SHP77 (cell line): ENCODE measurements around the gene IMMP2L.

Experiments
- DNase-seq, 2 experiments: peaks; one replicate each; lab custom pipeline; 2025; lab: John Stamatoyannopoulos, UW

Gene IMMP2L

DNA sequence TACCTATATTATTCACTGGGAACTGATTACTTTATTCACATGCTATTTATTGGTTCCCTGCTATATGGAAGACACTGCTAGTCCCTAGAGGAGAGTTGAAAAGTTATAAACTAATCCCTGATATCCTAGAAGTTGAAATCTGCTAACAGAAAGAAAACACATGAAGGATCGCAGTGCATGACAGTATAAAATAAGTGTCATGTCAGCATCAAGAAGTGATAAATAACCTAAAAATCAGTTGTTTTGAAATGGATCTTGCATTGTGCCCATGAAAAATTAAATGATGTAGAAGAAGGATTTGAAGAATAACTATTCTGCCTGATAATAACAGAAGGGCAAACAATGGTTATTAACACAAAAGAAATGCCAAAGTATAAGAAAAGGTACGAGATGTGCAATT is 764.6 kb downstream of the IMMP2L start:
- DNase-seq, result no peak

DNA sequence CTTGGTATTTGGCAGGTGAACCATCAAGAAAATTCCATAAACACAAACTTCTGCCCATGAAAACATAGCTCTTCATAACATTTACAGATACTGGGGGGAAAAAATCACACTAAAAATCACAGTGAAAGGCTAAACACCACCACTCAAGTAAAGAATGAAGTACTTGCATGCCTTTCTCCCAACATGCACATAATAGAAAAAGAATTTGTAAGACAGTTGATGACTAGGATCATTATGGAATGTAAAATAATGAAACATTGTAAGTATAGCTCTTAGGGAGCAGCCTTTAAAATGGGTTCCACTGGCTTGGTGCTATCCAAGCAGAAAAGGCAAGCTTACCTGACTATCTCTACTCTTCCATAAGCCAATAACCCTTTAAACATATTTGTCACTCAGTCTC is 771.3 kb downstream of the IMMP2L start:
- DNase-seq, result no peak

DNA sequence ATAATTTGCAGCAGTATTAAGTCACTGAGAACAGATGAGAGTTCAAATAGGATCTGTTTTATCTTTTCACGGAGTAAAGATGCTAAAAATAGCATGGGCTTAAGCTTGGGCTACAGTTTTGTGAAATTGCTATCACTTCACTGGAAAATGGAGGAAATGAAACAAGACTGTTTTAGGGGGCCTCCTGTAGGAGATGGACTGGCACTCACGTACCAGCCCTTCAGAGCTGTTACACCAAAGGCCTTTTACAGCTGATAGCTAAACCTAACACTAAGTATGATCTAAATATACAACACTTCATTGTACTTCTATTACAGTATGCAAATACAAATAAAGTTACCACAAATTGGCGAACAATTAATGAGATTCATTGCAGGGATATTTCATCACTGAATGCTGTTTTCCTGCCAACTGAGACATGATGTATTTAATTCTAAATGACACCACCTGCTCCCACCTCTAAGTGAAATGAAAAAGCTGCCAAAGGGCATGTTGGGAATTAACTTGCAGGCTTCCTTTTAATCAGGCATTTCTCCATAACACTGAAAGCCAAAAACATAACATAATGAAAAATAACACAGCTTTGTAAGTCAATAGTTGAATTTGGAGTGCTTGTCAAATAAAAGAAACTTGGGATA is 775.8 kb downstream of the IMMP2L start:
- DNase-seq, result no peak

DNA sequence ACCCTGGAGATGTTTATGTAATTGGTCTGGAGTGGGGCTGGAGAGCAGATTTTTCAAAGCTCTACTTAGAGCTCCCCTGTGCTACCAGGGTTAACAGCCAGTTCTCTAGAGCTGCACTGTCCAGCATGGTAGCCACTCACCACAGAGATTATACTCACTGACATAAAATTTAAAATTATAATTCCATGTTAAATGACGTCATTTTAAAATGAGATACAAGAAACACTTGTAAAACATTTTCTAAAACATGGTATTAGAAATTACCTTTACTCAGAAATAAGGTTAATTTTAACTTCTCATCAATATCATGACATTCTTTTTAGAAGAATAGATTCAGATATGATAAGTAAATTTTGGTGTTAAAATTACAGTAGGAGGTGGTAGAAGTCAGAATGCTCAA is 777.5 kb downstream of the IMMP2L start:
- no peak for DNase-seq

DNA sequence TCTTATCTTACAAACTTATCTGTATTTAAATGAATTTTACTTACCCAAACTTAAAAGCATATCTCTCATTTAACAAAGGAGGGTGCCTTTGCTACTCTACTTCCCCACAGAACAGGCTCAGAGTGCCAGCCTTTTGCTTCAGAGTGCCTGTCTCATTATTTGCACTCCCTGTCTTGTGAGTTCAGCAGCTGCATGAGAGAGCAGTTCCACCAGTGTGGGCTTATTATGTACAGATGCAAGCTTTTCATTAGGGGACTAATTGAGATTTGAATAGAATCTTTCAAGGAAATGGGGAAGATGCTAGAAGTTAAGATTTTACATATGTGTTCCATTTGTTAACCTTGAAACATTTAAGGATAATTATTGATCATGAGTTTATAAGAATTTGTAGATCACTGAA is 781.6 kb downstream of the IMMP2L start:
- peak in 1 of 2 experiments; percentile 6 for DNase-seq

DNA sequence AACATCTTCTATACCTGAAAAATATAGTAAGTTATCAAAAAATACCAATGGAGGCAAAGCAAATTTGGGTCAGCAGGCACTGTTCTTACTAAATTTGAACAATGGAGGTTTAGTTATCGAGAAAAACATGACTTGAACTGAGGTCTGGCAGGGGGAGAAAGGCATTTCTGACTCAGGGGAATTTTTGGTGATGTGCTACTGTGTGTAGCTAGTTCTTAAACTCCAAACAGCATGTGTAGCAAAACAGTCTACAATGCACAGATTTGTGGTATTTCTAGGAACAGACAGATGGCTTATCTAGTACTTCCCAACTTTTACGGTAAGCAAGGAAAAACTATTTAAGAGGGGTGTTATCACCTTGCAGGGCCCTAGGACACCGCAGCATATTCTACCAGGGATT is 783.0 kb downstream of the IMMP2L start:
- no peak for DNase-seq

DNA sequence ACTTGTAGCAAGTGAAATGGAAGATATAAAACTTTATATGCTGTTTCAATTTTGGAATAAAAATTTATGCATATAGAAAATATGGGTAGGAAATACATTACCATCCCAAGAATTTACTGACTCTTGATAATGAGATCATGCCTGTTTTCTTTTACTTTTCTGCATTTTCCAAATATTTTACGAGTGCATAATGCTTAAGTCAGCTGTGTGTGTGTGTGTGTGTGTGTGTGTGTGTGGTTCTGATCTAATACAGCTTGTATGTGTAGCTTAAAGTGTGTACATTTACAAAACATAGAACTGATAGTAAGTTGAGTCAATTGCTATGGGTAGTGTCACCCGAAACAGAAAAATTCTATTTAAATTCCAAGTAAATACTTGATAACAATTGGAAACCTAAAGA is 787.2 kb downstream of the IMMP2L start:
- no peak for DNase-seq

DNA sequence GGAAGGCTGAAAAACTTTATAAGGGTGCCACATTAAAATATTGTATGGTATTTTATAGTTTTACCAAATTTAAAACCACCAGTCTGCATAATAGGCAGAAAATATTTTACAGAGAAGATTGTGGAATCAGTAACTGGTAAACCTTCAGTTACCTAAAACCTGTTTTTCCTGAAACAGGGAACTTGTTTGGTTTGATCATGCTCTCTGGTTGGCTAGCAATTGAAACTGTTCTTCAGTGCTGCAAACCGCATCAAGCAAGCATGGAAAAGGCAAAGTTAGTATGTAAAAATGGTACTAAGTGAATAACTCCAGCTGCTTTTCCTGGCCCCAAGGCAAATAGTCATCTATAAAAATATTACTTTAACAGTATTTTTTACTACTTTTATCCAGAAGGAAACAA is 788.2 kb downstream of the IMMP2L start:
- DNase-seq, result no peak

DNA sequence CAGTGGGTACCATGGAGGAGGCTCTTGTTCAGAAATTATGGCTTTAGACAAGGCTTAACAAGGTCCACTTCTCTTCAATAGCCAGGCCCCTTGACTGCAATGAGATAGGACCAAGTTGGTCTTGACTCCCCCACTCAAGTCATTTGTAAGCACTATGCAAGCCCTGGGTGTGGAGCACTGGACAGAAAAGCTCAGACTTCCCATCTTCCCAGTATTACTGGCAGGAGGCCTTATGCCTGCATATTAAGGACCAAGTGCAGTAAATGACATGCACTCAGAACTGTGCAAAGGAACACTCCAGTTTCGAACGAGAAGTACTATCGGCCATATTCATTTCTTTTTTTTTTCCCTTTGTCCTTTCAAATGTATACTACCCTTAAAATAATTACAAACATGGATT is 789.7 kb downstream of the IMMP2L start:
- no peak for DNase-seq

DNA sequence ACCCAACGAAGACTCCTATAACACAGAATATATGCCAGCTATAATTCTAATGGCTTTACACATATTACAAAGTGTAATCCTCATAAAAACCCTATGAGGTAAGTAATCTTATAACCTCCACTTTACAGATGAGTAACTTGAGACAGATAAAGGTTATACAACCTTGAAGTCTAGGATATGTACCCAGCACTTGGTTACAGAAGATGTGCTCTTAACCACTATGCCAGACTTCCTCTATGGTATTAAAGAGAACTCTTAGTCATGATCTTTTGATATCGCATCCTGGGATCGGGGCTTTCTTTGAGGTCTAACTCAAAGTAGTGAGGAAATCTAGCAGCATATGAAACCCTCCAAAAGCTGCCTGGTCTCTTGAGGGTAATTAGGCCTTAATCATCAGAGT is 790.6 kb downstream of the IMMP2L start:
- no peak for DNase-seq

DNA sequence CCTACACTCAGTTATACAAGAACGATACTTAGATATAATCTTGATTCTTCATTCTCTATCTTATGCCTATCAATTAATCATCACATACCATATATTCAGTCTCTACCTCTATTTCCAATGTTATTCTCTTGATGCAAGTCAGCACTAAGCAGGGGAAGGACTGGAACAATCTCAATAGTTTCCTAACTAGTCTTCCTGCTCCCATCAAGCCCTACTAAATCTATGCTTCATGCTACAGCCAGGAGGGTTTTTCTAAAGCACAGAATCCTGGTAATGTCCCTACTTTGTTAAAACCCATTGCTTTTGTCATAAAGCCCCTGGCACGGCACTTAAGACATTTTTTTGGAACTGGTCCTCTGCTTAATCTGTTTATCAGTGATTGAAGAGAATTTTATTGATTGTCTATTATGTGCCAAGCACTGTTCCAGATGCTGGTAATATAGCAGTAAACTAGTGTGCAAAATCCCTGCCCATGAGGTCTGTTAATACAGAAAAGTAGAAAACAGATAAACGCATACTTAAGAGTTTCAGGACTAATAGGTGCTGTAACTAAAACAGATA is 794.7 kb downstream of the IMMP2L start:
- DNase-seq, result no peak

DNA sequence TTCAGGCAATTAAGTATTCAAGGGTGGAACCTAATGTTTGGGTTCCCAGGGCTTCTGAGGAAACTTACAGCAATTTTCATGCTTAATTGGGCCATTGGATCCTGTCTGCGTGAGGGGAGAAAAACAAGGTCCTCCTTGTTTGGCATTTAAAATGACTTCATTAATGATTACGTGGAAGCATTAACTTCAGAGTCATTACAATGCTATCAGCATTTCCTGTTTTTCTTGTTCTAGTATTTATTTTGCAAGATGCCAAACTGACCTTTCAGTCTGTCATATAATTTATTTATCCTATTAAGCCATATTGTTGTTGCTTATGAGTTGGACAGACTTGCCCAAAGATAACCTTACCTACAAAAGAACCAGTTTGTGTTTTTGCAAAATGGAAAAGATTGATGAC is 795.4 kb downstream of the IMMP2L start:
- DNase-seq, result no peak

DNA sequence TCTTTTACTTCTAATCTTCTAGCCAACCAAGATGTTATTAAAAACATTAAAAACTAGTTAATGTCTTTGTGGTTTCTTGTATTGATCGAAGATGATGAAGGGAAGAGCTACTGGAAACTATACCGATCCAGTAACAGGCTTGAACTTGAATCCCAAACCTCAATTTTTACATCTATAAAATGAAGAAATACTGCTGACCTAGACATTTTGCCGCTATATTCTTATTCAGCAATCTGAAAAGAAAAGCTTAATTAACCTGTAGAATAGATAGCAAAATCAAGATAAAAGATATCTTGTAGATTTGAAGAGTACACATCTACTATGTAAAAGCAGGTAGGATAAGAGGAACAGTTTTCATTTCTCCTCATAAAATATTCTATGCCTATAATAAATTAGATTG is 797.4 kb downstream of the IMMP2L start:
- no peak for DNase-seq

DNA sequence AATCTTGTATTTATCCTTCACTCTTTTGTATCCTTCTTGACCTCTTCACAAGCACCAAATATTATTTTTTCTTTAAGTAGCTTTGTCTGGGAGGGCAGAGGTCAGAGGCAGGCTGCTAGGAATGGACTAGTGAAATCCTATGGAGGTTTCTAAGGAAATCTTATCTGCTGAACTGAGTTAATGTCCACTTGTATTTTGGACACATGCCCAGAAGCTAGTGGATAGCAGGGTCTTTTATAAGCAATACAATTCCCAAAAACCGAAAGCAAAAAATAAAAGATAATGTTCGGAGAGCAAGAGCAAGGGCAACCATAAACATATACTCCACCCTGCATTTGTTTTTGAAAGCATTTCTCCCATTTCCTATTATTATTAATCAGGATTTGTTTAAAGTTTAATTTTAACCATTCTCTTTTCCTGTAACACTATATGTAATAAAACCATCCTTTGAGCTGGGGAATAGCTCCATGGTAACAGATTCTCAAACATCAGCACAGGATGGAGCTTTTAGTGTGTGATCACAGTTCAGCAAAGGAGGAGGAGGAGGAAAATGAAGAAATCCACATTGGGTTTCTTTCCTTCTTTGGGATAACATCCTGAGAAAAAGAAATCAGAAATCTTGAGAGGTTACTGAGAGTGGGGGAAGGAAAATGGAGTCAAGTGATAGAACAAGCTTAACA is 799.6 kb downstream of the IMMP2L start:
- DNase-seq, result no peak

DNA sequence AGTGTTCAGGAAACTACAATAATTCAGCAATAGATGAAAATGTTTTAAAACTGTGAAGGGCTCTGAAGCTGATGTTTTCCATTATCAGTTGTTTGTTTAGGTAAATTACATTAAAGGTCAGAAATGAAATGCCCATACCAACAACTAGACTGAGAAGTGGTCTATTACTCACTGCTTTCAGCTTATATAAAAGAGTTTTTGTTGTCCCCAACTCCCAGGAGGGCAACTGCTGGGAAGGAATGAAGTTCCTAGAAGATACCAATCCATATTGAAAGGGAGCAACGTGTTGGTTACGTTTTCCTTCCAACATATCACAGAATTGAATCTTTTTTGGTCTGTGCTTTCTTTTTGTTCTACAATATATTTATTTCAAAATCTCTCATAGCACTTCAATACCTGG is 802.0 kb downstream of the IMMP2L start:
- no peak for DNase-seq

DNA sequence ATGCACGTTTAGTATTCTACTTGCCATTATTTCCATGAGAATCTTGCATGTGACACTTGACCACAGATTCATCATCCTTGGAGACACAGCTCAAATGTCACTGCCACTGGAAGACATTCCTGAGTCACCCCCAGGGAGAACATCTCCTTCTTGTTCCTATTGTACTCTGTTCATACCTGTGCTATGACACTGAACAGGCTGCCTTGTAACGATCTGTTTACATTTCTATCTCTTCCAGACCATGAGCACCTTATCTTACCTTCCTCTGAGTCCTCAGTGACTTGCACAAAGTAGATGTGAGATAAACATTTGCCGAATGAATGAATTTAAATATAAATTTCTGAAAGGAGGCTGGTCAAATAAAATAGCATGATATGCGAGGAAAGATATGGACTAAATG is 803.2 kb downstream of the IMMP2L start:
- DNase-seq, result no peak

DNA sequence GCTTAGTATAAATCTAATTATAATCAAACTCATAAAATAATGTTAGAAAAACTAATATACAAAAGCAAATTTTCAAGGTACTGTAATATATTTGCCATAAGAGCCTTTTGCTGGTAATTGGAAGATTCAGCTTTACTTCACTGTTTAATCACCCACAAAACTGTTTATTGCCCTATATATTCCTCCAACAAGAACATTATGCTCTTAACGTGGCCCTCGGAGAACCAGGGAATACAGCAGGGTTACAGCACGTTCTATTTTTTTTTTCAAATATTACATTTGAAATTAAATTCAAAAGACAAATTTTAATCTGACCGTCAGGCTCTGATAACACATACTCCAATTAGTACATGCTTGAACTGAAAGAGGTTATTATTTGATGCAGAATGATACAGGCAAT is 807.6 kb downstream of the IMMP2L start:
- DNase-seq, result no peak

DNA sequence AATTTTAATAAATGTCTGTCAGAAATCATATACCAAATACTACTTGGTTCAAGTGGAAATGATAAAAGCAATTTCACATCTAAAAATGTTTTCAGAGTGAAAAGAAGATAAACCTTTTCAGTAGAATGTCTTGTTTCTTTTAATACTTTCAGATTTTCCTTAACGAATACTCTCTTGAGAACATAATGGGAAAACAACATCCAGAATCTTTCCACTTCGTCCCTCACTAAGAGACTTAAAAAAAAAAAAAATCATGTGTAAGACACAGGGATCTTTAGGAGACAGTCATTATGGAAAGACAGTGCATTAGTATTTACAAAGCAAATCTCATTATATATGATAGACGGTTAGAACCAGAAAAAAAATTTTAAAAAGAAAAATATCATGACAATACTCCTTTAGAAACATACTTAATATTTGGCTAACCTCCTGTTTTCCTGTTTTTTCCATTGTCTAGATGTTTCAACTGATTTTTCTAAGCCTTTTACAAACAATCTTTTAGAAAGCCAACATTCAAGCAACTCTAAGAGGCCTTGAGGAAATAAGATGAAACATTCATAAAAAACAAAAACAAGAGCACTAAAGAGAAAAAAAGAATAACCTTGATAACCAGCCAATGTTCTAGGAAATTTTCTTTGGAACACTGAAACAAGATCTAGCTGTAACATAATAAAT is 811.2 kb downstream of the IMMP2L start:
- DNase-seq, result no peak

DNA sequence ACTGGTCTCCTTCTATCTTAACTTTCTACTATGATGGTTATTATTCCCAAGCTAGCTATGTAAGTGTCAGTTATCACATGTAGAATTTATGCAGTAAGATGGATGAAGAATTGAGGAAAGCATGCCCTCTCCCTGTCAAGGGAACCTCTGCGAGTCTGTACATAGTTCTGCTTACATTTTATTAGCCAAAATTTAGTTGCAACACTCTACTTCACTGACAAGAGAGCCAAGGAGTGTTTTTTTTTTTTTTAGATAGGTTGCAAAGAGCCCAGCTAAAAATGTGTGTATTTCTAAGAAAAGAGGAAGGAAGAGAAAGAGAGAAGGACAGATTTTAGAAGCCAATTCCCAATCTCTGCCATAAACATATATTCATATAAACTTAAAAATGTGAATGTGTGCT is 829.1 kb downstream of the IMMP2L start:
- DNase-seq, result no peak

DNA sequence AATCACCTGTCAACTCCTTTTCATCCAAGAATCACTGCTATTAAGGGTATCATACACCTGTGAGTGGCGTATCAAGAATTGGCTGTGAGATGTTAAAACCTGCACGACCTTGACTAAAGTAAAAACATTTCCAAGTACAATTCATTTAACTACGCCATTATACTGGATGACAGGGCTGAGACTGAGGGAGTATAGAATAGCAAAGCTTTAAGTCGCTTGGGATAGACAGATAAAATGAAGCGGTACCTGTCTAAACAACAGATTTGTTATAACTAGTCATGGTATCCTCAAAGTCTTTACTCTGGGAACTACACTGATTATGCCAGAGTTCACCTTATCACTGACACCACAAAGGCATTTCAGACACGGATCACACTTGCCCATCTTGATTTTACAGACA is 837.5 kb downstream of the IMMP2L start:
- no peak for DNase-seq

DNA sequence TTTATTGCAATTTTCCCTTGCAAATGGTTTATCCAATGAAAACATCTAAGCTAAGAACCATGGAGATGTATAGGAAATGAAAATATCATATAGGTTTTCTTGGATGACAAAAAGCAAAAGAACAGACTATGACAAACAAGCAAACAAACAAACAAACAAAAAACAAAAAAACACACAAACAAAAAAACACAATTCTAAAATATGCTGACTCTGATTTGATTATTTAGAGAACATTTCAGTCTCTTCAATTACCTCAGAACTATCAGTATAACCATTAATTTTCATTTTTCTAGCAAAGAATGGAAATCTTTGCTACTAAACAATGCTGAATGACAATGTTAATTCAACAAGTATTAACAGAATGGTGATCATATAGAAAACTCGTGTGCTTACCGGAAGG is 840.9 kb downstream of the IMMP2L start:
- DNase-seq, result no peak

DNA sequence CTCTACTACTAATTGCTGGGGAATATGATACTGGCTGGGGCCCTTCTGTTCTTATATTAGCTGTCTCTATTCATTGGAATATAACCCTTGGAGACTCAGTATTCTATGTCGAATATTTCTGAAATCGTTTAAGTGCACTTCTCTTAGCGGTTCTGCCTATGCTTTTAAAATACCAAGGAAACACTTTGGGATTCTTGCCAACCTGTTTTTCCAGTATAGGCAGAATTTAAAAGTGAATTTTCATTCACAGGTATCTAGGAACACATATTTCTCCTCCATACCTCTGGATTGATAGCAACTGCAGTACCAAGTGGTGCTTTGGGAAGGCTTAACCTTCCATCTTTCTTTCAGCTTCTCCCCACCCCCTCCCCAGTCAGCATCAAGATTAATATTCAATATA is 841.7 kb downstream of the IMMP2L start:
- DNase-seq, result no peak

DNA sequence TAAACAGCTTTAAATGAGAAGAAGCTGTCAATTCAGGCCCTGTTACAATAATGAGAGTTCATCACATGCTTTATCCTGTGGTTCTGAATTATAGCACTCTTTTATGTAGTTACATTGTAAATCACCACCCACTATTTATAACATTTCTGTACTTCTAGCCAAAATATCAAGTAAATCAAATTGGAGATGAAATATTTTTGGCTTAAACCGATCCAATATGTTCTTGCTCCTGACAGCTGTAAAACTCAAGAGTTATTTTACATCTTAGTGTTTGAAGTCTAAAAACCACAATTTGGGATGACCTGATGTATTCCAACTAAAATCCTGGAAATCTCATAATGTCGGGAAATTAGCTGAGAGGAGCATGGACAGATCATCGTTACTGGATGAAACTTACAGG is 842.6 kb downstream of the IMMP2L start:
- DNase-seq, result no peak
